Caco-2 (cell line): ENCODE measurements around the gene ZNF597. TPM values are rescaled to one million over a fixed set of nuclear protein-coding genes. Genes with fewer than 3 reads are reported as not detected.
A peak's percentile ranks its signal among the peaks of the same experiment; 100 is the strongest.

Source experiments
- BruUV-seq: library from RNA; stranded (reverse); fragments of 400-500 nt; replicated peaks from 2 replicates; lab custom pipeline; 2021; lab: Mats Ljungman, UMichigan
- CTCF ChIA-PET: fragments of 300-600 bp; sonication (Branson Sonifier 250); formaldehyde crosslinking; loops from one replicate; lab custom pipeline; 2022; ENCODE audit warnings: antibody characterized with exemption; lab: Charles Lee
- POLR2A ChIA-PET: fragments of 300-600 bp; sonication (Branson Sonifier 250); formaldehyde crosslinking; loops from one replicate; lab custom pipeline; 2022; ENCODE audit warnings: antibody characterized with exemption; lab: Charles Lee
- DNase-seq, 2 experiments: peaks; one replicate each; pipeline versions ENCODE4 v3.0.0 to v3.0.0-alpha.2; 2020 to 2022
- H3K27me3 ChIP-seq: replicated peaks from 2 replicates; pipeline ENCODE4 v1.6.0; 2011; ENCODE audit warnings: low read length; ENCODE audit not compliant: control insufficient read depth, insufficient read depth
- H3K36me3 ChIP-seq: 2 replicates; pipeline ENCODE4 v1.5.1; 2011; ENCODE audit warnings: low read length; ENCODE audit not compliant: control insufficient read depth, insufficient read depth
- H3K4me1 ChIP-seq: fragments of 250-450 bp; sonication (Bioruptor Pico); 2 replicates; pipeline ENCODE4 v1.5.1; 2020; ENCODE audit warnings: mild to moderate bottlenecking
- H3K4me3 ChIP-seq: 2 replicates; pipeline ENCODE4 v1.5.1; 2011; ENCODE audit warnings: low read depth, mild to moderate bottlenecking, control low read depth, low read length
- H3K9me3 ChIP-seq: fragments of 250-450 bp; sonication (Bioruptor Pico); 2 replicates; pipeline ENCODE4 v1.5.1; 2020; ENCODE audit warnings: mild to moderate bottlenecking, moderate library complexity
- H3K27ac Mint-ChIP-seq: one replicate; pipeline ENCODE4 v1.8.0; 2022; ENCODE audit warnings: mixed read lengths; ENCODE audit not compliant: unreplicated experiment
- H3K27me3 Mint-ChIP-seq: one replicate; pipeline ENCODE4 v1.8.0; 2022; ENCODE audit warnings: mixed read lengths; ENCODE audit not compliant: insufficient read depth, unreplicated experiment
- H3K36me3 Mint-ChIP-seq: one replicate; pipeline ENCODE4 v1.8.0; 2022; ENCODE audit warnings: mild to moderate bottlenecking, mixed read lengths; ENCODE audit not compliant: insufficient read depth, unreplicated experiment
- H3K4me1 Mint-ChIP-seq: one replicate; pipeline ENCODE4 v1.8.0; 2022; ENCODE audit warnings: low read depth, mixed read lengths; ENCODE audit not compliant: unreplicated experiment
- H3K4me3 Mint-ChIP-seq: one replicate; pipeline ENCODE4 v1.8.0; 2022; ENCODE audit warnings: mild to moderate bottlenecking, moderate library complexity, mixed read lengths; ENCODE audit not compliant: unreplicated experiment
- H3K9me3 Mint-ChIP-seq: one replicate; pipeline ENCODE4 v1.8.0; 2022; ENCODE audit warnings: mixed read lengths; ENCODE audit not compliant: unreplicated experiment
- intact Hi-C: fragments of 100-400 bp; cut with micrococcal nuclease; formaldehyde crosslinking; loops from one replicate; pipeline ENCODE4 v1.10.0; 2022; ENCODE audit not compliant: unreplicated experiment
- total RNA-seq: library from RNA; stranded (reverse); gene quantifications from 2 replicates; pipeline ENCODE4 v1.2.3, GENCODE V29; 2022
- TF ChIP-seq, protein P1 (sequence below), 2 experiments: fragments of 200-600 bp in 1 of 2; IDR thresholded peaks; 1 replicate in 1 of 2; 2 replicates in 1 of 2; pipeline versions ENCODE4 v1.5.1 to v1.8.0; 2011 to 2022; ENCODE audit warnings: antibody characterized with exemption in 1 of 2, control low read depth in 1 of 2, inconsistent platforms in 1 of 2, low read depth in 1 of 2, low read length in 1 of 2, mild to moderate bottlenecking in 1 of 2, moderate library complexity in 1 of 2; ENCODE audit not compliant: insufficient read depth in 1 of 2, severe bottlenecking in 1 of 2, unreplicated experiment in 1 of 2

Gene ZNF597
- total RNA-seq, 1 experiment from 2014 or later = 3.8 TPM

DNA sequence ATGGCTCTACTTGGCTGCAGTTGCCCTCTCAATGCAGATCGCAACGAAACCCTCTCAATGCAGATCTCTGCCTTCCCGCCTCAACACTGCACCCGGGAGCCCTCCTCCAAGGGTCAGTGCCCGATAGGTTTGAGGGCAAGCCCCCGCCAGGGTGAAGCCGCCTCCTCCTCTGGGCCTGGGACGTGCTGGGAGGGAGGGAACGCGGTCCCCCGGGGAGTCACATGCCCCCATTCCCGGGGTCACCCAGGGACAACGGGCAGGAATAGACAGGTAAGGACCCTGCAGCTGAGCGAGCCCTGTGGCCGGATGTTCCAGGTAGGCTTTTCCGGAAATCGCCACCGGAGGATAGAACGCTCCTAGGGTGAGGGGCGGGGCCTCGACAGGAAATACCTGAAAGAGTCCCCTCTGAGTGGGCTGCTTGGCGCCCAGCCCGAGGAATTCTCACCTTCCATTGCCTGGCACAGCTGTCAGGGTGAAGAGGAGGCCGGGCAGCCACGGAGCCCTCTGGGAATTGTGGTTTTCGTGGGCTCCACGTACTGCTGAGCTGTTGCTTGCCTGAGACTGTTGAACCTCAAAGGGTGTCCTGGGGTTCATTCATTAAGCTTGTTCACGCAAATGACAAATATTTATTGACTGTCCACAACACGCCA, 29.4 kb downstream of the ZNF597 start:
- H3K36me3 Mint-ChIP-seq = peaks cover 10% of the 10 kb centered on the region
- no peak overlapping the region for H3K4me3 Mint-ChIP-seq
- no peak for DNase-seq
- peaks cover 7% of the 10 kb centered on the region for H3K9me3 ChIP-seq
- BruUV-seq = no TSS peak
- H3K4me1 ChIP-seq = no peaks in the 10 kb centered on the region
- intact Hi-C loops = no loop called here
- ChIA-PET CTCF (no interaction called here), POLR2A (no interaction called here)
- H3K27ac Mint-ChIP-seq = no peak overlapping the region
- peaks cover 2% of the 10 kb centered on the region; the same call in 1 of the 2 replicates for H3K36me3 ChIP-seq
- no peak overlapping the region for H3K4me3 ChIP-seq
- no peaks in the 10 kb centered on the region for H3K27me3 Mint-ChIP-seq
- H3K27me3 ChIP-seq = no peaks in the 10 kb centered on the region
- TF ChIP-seq, protein P1, sequence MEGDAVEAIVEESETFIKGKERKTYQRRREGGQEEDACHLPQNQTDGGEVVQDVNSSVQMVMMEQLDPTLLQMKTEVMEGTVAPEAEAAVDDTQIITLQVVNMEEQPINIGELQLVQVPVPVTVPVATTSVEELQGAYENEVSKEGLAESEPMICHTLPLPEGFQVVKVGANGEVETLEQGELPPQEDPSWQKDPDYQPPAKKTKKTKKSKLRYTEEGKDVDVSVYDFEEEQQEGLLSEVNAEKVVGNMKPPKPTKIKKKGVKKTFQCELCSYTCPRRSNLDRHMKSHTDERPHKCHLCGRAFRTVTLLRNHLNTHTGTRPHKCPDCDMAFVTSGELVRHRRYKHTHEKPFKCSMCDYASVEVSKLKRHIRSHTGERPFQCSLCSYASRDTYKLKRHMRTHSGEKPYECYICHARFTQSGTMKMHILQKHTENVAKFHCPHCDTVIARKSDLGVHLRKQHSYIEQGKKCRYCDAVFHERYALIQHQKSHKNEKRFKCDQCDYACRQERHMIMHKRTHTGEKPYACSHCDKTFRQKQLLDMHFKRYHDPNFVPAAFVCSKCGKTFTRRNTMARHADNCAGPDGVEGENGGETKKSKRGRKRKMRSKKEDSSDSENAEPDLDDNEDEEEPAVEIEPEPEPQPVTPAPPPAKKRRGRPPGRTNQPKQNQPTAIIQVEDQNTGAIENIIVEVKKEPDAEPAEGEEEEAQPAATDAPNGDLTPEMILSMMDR (IDR thresholded peaks at IDR 0.05; ENCODE audit: insufficient read depth in 1 of 2, low read depth in 1 of 2, low read length in 1 of 2, severe bottlenecking in 1 of 2, unreplicated experiment in 1 of 2) = no peak
- H3K4me1 Mint-ChIP-seq = no peaks in the 10 kb centered on the region
- H3K9me3 Mint-ChIP-seq = peaks cover 5% of the 10 kb centered on the region

DNA sequence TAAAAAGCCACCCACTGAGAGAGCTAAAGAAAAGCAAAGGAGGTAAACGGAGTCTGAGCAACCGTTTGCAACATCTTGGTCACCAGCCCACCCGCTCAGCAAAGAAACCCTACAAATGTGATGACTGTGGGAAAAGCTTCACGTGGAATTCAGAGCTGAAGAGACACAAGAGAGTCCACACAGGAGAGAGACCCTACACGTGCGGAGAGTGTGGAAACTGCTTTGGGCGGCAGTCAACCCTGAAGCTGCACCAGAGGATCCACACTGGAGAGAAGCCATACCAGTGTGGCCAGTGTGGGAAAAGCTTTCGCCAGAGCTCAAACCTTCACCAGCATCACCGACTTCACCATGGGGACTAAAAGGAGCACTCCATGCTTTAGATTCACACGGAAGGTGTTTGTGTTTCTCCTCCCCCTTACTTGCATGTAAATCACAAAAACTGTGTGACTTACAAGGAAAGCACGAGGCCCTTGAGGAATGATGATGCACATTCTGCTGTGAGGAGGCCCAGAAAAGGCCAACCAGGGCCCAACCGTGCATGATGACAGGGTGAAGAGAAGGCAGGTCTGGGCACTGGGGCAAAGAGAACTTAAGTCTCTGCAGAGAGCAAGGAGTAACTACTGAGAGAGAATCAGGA, 34.6 kb downstream of the ZNF597 start:
- Histone ChIP-seq H3K27me3 (no peaks in the 10 kb centered on the region), H3K9me3 (peaks cover 23% of the 10 kb centered on the region), H3K4me1 (no peaks in the 10 kb centered on the region), H3K4me3 (no peak overlapping the region), H3K36me3 (peaks cover 10% of the 10 kb centered on the region)
- CTCF ChIA-PET = no interaction called here
- Mint-ChIP-seq H3K4me3 (no peak overlapping the region), H3K36me3 (peaks cover 46% of the 10 kb centered on the region), H3K4me1 (no peaks in the 10 kb centered on the region), H3K27ac (no peak overlapping the region), H3K9me3 (peaks cover 9% of the 10 kb centered on the region), H3K27me3 (no peaks in the 10 kb centered on the region)
- POLR2A ChIA-PET = no interaction called here
- TF ChIP-seq, protein P1 (IDR thresholded peaks at IDR 0.05; ENCODE audit: insufficient read depth in 1 of 2, low read depth in 1 of 2, low read length in 1 of 2, severe bottlenecking in 1 of 2, unreplicated experiment in 1 of 2) = no peak
- DNase-seq = no peak
- intact Hi-C loops = loop anchor here (10.0 kb wide), 1 partner anchor 124 kb away; the partner anchor contains the start of gene ZNF263
- BruUV-seq = no TSS peak

DNA sequence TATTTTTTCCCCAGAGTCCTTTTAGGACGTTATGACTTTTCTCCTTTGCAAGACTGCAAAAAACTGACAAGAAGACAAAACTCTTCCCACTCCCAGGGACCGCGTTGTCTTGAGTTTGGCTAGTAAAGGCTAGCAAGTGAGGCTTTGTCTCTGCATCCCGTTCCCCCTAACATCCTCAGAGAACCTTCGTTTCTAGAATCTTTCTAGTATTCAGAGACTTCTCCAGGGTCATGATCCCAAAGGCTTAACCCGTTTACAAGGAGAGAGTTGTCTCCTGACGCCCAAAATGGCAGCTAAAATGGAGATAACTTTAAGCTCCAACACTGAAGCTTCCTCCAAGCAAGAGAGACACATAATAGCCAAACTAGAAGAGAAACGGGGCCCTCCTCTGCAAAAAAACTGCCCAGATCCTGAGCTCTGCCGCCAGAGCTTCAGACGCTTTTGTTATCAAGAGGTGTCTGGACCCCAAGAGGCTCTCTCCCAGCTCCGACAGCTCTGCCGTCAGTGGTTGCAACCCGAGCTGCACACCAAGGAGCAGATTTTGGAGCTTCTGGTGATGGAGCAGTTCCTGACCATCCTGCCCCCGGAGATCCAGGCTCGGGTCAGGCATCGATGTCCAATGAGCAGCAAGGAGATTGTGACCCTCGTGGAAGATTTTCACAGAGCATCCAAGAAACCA, 41.4 kb downstream of the ZNF597 start:
- no peaks in the 10 kb centered on the region for H3K27me3 Mint-ChIP-seq
- Histone ChIP-seq H3K9me3 (peaks cover 4% of the 10 kb centered on the region; the same call in 1 of the 2 replicates), H3K4me1 (no peaks in the 10 kb centered on the region), H3K4me3 (peak overlapping the region; percentile 74), H3K36me3 (peaks cover 2% of the 10 kb centered on the region; the same call in 1 of the 2 replicates), H3K27me3 (no peaks in the 10 kb centered on the region)
- peak overlapping the region; percentile 79 for H3K27ac Mint-ChIP-seq
- H3K4me3 Mint-ChIP-seq = peak overlapping the region; percentile 87
- ChIA-PET POLR2A (interaction anchor here (0.5 to 2.2 kb wide), 6 partner anchors 42 to 137 kb away, joined by 3 to 25 read pairs (median 7); partner anchors contain the start of genes NAA60, ZNF263 and ZNF597), CTCF (interaction anchor here (0.6 to 2.1 kb wide), 3 partner anchors 41 to 254 kb away, joined by 3 to 10 read pairs (median 6); partner anchors contain the start of genes NAA60 and ZNF597)
- no peaks in the 10 kb centered on the region for H3K9me3 Mint-ChIP-seq
- peaks cover 5% of the 10 kb centered on the region for H3K4me1 Mint-ChIP-seq
- DNase-seq = peak in 1 of 2 experiments; percentile 4
- intact Hi-C loops = loop anchor here (1.0 to 10.0 kb wide), 3 partner anchors 40 to 117 kb away; partner anchors contain the start of gene ZNF263
- TSS peak; percentile 55 for BruUV-seq
- H3K36me3 Mint-ChIP-seq = peaks cover 45% of the 10 kb centered on the region
- TF ChIP-seq, protein P1 (IDR thresholded peaks at IDR 0.05; ENCODE audit: insufficient read depth in 1 of 2, low read depth in 1 of 2, low read length in 1 of 2, severe bottlenecking in 1 of 2, unreplicated experiment in 1 of 2) = no peak
